ENCODE measurements around the gene CEP112.

DNA sequence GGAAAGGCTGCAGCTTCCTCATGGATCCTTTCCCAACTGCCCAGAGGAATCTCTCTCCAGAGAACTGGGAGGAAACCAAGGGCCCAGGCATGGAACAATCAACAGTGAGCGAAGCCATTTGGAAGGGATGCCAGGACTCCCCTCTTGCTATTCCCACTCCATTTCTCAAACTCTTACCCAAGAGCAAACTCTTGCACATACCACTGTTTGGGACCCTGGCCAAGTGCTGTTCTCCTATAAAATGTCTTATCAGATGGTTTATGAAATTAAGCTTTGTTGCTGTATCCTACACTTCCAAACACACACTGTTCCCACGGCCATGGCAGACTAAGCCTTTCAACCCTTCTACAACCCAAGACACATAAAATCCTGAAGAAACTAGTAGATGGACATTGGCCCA lies 582.2 kb downstream of the CEP112 start:
- TF ChIP-seq CTCF (IDR thresholded peaks at IDR 0.05), result no peak
- no peak for TF ChIP-seq POLR2A (IDR thresholded peaks at IDR 0.05)
